ENCODE results near the gene U2AF1L4.

- TF ChIP-seq, protein P1, sequence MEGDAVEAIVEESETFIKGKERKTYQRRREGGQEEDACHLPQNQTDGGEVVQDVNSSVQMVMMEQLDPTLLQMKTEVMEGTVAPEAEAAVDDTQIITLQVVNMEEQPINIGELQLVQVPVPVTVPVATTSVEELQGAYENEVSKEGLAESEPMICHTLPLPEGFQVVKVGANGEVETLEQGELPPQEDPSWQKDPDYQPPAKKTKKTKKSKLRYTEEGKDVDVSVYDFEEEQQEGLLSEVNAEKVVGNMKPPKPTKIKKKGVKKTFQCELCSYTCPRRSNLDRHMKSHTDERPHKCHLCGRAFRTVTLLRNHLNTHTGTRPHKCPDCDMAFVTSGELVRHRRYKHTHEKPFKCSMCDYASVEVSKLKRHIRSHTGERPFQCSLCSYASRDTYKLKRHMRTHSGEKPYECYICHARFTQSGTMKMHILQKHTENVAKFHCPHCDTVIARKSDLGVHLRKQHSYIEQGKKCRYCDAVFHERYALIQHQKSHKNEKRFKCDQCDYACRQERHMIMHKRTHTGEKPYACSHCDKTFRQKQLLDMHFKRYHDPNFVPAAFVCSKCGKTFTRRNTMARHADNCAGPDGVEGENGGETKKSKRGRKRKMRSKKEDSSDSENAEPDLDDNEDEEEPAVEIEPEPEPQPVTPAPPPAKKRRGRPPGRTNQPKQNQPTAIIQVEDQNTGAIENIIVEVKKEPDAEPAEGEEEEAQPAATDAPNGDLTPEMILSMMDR (IDR thresholded peaks at IDR 0.05) = no peak
- TF ChIP-seq POLR2A (IDR thresholded peaks at IDR 0.05) = no peak
Observed at GRCh38 chr19:35714601-35715354, 30.4 kb downstream of the U2AF1L4 start.
